Endothelial cell of umbilical vein (primary cell): ENCODE data around the gene LSM14A.
"Not testable (repeated sequence)": the region's sequence is repeated elsewhere in the genome, so short reads cannot be mapped to it uniquely, and the experiment has no call there.

Experiments
- POLR2A ChIP-seq: IDR thresholded peaks from 2 replicates; pipeline ENCODE4 v1.6.1; 2012; ENCODE audit warnings: low read depth, mild to moderate bottlenecking, control low read depth, low read length
- POLR2AphosphoS5 ChIP-seq: IDR thresholded peaks from 2 replicates; pipeline ENCODE4 v1.6.1; 2012; ENCODE audit warnings: low read depth, mild to moderate bottlenecking, control low read depth, low read length, moderate library complexity; ENCODE audit not compliant: insufficient read depth
- TF ChIP-seq, protein P1 (sequence below), 2 donors: IDR thresholded peaks; 1 replicate in 1 of 2; 2 replicates in 1 of 2; pipeline ENCODE4 v1.5.1; 2011; ENCODE audit warnings: low read length in 2 of 2, mild to moderate bottlenecking in 2 of 2, moderate library complexity in 2 of 2, control low read depth in 1 of 2, inconsistent platforms in 1 of 2, low read depth in 1 of 2; ENCODE audit not compliant: insufficient read depth in 1 of 2; ENCODE audit errors: extremely low read depth in 1 of 2

DNA sequence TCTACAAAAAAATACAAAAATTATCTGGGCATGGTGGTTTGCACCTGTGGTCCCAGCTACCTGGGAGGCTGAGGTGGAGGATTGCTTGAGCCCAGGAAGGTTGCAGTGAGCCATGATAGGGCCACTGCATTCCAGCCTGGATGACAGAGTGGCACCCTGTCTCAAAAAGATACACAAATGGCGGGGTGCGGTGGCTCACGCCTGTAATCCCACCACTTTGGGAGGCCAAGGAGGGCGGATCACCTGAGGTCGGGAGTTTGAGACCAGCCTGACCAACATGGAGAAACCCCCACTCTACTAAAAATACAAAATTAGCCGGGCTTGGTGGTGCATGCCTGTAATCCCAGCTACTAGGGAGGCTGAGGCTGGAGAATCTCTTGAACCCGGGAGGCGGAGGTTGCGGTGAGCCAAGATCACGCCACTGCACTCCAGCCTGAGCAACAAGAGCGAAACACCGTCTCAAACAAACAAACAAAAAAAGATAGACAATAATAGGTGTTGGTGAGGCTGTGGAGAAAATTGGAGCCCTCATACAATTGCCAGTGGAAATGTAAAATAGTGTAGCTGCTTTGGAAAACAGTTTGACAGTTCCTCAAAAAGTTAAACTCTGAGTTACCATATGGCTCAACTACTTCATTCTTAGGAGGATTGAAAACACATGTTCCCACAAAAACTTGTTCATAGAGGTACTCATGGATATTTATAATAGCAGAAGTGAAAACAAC, 2.7 kb upstream of the LSM14A start:
- TF ChIP-seq, protein P1, sequence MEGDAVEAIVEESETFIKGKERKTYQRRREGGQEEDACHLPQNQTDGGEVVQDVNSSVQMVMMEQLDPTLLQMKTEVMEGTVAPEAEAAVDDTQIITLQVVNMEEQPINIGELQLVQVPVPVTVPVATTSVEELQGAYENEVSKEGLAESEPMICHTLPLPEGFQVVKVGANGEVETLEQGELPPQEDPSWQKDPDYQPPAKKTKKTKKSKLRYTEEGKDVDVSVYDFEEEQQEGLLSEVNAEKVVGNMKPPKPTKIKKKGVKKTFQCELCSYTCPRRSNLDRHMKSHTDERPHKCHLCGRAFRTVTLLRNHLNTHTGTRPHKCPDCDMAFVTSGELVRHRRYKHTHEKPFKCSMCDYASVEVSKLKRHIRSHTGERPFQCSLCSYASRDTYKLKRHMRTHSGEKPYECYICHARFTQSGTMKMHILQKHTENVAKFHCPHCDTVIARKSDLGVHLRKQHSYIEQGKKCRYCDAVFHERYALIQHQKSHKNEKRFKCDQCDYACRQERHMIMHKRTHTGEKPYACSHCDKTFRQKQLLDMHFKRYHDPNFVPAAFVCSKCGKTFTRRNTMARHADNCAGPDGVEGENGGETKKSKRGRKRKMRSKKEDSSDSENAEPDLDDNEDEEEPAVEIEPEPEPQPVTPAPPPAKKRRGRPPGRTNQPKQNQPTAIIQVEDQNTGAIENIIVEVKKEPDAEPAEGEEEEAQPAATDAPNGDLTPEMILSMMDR (IDR thresholded peaks at IDR 0.05; ENCODE audit: extremely low read depth in 1 of 2, insufficient read depth in 1 of 2, low read depth in 1 of 2, low read length in 2 of 2), result not testable (repeated sequence)
- TF ChIP-seq POLR2A, POLR2AphosphoS5: not testable (repeated sequence)
